Measurements from ENCODE around the gene IGSF10.

DNA sequence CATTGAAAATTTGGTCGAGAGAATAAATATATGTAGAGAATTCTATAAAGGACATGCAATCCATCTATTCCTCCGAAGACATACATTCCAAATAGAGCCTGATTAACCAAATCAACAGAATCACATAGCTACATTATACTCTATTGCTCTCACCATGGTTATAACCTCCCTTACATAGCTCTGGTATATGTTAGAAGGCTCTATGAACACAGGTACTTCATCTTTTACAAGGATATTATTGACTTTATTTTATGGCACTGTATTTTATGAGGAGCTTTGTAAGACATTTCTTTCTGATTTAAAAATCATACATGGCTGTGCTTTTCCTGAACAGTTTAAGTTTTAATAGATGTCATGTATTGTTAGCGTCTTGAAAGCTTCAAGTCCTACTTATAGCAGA lies 4.8 kb downstream of the IGSF10 start:
- TF ChIP-seq FOXM1 (IDR thresholded peaks at IDR 0.05; ENCODE audit: borderline replicate concordance, low read depth): no peak
- TF ChIP-seq RAD21 (IDR thresholded peaks at IDR 0.05; ENCODE audit: low read depth): no peak
- TF ChIP-seq, protein P1, sequence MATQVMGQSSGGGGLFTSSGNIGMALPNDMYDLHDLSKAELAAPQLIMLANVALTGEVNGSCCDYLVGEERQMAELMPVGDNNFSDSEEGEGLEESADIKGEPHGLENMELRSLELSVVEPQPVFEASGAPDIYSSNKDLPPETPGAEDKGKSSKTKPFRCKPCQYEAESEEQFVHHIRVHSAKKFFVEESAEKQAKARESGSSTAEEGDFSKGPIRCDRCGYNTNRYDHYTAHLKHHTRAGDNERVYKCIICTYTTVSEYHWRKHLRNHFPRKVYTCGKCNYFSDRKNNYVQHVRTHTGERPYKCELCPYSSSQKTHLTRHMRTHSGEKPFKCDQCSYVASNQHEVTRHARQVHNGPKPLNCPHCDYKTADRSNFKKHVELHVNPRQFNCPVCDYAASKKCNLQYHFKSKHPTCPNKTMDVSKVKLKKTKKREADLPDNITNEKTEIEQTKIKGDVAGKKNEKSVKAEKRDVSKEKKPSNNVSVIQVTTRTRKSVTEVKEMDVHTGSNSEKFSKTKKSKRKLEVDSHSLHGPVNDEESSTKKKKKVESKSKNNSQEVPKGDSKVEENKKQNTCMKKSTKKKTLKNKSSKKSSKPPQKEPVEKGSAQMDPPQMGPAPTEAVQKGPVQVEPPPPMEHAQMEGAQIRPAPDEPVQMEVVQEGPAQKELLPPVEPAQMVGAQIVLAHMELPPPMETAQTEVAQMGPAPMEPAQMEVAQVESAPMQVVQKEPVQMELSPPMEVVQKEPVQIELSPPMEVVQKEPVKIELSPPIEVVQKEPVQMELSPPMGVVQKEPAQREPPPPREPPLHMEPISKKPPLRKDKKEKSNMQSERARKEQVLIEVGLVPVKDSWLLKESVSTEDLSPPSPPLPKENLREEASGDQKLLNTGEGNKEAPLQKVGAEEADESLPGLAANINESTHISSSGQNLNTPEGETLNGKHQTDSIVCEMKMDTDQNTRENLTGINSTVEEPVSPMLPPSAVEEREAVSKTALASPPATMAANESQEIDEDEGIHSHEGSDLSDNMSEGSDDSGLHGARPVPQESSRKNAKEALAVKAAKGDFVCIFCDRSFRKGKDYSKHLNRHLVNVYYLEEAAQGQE (IDR thresholded peaks at IDR 0.05; ENCODE audit: low read depth): no peak
- no peak for TF ChIP-seq TAF1 (IDR thresholded peaks at IDR 0.05; ENCODE audit: low read depth)
- no peak for TF ChIP-seq ZBTB7A (IDR thresholded peaks at IDR 0.05; ENCODE audit: low read depth)
